CD4-positive, CD25-positive, alpha-beta regulatory T cell (primary cell): Measurements from ENCODE around the gene SORCS2. TPM values are rescaled to one million over a fixed set of nuclear protein-coding genes. Genes with fewer than 3 reads are reported as not detected.

Experiments used
- ATAC-seq, 2 donors: fragments of 150-1000 bp; cut with Tn5 transposase; one replicate each; pipeline ENCODE4 v1.10.0; 2021; ENCODE audit warnings: low read depth in 2 of 2, moderate number of reproducible peaks in 2 of 2, moderate library complexity in 1 of 2
- DNase-seq, 3 donors: peaks; one replicate each; pipeline versions ENCODE4 v3.0.0 to v3.0.0-alpha.2; 2012 to 2022; ENCODE audit warnings: mixed read lengths in 1 of 3
- H3K27ac ChIP-seq: one replicate; pipeline ENCODE4 v1.7.0; 2013; ENCODE audit warnings: mild to moderate bottlenecking, low read length; ENCODE audit not compliant: insufficient read depth, poor library complexity, severe bottlenecking
- H3K27me3 ChIP-seq: one replicate; pipeline ENCODE4 v1.7.0; 2013; ENCODE audit warnings: low read length; ENCODE audit not compliant: control insufficient read depth, insufficient read depth
- H3K36me3 ChIP-seq: one replicate; pipeline ENCODE4 v1.7.0; 2013; ENCODE audit warnings: mild to moderate bottlenecking, low read length, moderate library complexity; ENCODE audit not compliant: control insufficient read depth, insufficient read depth
- H3K4me1 ChIP-seq: 2 replicates; pipeline ENCODE4 v1.7.0; 2013; ENCODE audit warnings: mild to moderate bottlenecking, low read length; ENCODE audit not compliant: insufficient read depth, control insufficient read depth, poor library complexity, severe bottlenecking
- H3K4me3 ChIP-seq: one replicate; pipeline ENCODE4 v1.7.0; 2013; ENCODE audit warnings: low read depth, mild to moderate bottlenecking, low read length, moderate library complexity
- H3K9me3 ChIP-seq, 2 experiments: 1 replicate in 1 of 2; 2 replicates in 1 of 2; pipeline ENCODE4 v1.7.0; 2013; ENCODE audit warnings: low read length in 2 of 2, mild to moderate bottlenecking in 1 of 2, moderate library complexity in 1 of 2; ENCODE audit not compliant: control insufficient read depth in 2 of 2
- H3K27ac Mint-ChIP-seq, 3 donors: one replicate each; pipeline ENCODE4 v1.8.0; 2020 to 2022; ENCODE audit warnings: mild to moderate bottlenecking in 3 of 3, mixed read lengths in 3 of 3, moderate library complexity in 2 of 3
- H3K27me3 Mint-ChIP-seq: one replicate; pipeline ENCODE4 v1.8.0; 2022; ENCODE audit warnings: mild to moderate bottlenecking, mixed read lengths
- H3K36me3 Mint-ChIP-seq: one replicate; pipeline ENCODE4 v1.8.0; 2020; ENCODE audit warnings: mixed read lengths
- H3K4me1 Mint-ChIP-seq, 4 donors: one replicate each; pipeline ENCODE4 v1.8.0; 2020 to 2022; ENCODE audit warnings: mixed read lengths in 4 of 4, mild to moderate bottlenecking in 1 of 4
- H3K4me3 Mint-ChIP-seq, 4 donors: one replicate each; pipeline ENCODE4 v1.8.0; 2020 to 2022; ENCODE audit warnings: mild to moderate bottlenecking in 4 of 4, mixed read lengths in 4 of 4, moderate library complexity in 3 of 4
- H3K9me3 Mint-ChIP-seq, 7 donors: one replicate each; pipeline ENCODE4 v1.8.0; 2020 to 2022; ENCODE audit warnings: mixed read lengths in 7 of 7, mild to moderate bottlenecking in 3 of 7, moderate library complexity in 2 of 7
- polyA plus RNA-seq, 4 donors: library from polyadenylated mRNA; unstranded; fragments of 300-500 nt; fragmentation: Illumina TruSeq; gene quantifications; one replicate each; pipeline ENCODE4 v1.2.3, GENCODE V29; 2021
- total RNA-seq: library from RNA; stranded (reverse); gene quantifications from one replicate; pipeline ENCODE4 v1.2.3, GENCODE V29; 2022

The SORCS2 gene
- total and polyA plus RNA-seq, 5 donors from 2014 or later, result not detected

- no peaks in the 10 kb centered on the region for H3K36me3 ChIP-seq
- ATAC-seq (no peak), DNase-seq (no peak)
- H3K9me3 ChIP-seq, result no peaks in the 10 kb centered on the region
- no peaks in the 10 kb centered on the region for H3K4me1 ChIP-seq
- peaks cover 14% of the 10 kb centered on the region for H3K27me3 Mint-ChIP-seq
- H3K4me1 Mint-ChIP-seq, result no peaks in the 10 kb centered on the region
- no peak overlapping the region for H3K27ac ChIP-seq
- no peak overlapping the region for H3K4me3 ChIP-seq
- no peak overlapping the region for H3K4me3 Mint-ChIP-seq
- H3K27ac Mint-ChIP-seq, result no peak overlapping the region
- no peaks in the 10 kb centered on the region for H3K36me3 Mint-ChIP-seq
- no peaks in the 10 kb centered on the region for H3K27me3 ChIP-seq
- H3K9me3 Mint-ChIP-seq, result no peaks in the 10 kb centered on the region
Measured at GRCh38 chr4:7148337-7148736, 44.0 kb upstream of the SORCS2 start.

GRCh38 chr4:7150036-7150635 is 42.2 kb upstream of the SORCS2 start:
- no peak for DNase-seq
- Histone ChIP-seq H3K27ac (no peak overlapping the region), H3K9me3 (no peaks in the 10 kb centered on the region), H3K36me3 (no peaks in the 10 kb centered on the region), H3K4me3 (no peak overlapping the region), H3K4me1 (no peaks in the 10 kb centered on the region), H3K27me3 (no peaks in the 10 kb centered on the region)
- H3K27ac Mint-ChIP-seq, result no peak overlapping the region
- H3K4me3 Mint-ChIP-seq, result no peak overlapping the region
- no peaks in the 10 kb centered on the region for H3K36me3 Mint-ChIP-seq
- H3K4me1 Mint-ChIP-seq, result no peaks in the 10 kb centered on the region
- no peak for ATAC-seq
- peaks cover 13% of the 10 kb centered on the region for H3K27me3 Mint-ChIP-seq
- H3K9me3 Mint-ChIP-seq, result no peaks in the 10 kb centered on the region

GRCh38 chr4:7151668-7152227 is 40.6 kb upstream of the SORCS2 start:
- no peak overlapping the region for H3K27ac ChIP-seq
- H3K9me3 ChIP-seq, result no peaks in the 10 kb centered on the region
- H3K27me3 ChIP-seq, result no peaks in the 10 kb centered on the region
- no peaks in the 10 kb centered on the region for H3K36me3 ChIP-seq
- H3K4me3 ChIP-seq, result no peak overlapping the region
- Mint-ChIP-seq H3K27me3 (peaks cover 7% of the 10 kb centered on the region), H3K36me3 (no peaks in the 10 kb centered on the region), H3K4me1 (no peaks in the 10 kb centered on the region), H3K27ac (no peak overlapping the region), H3K9me3 (peaks cover 0 to 1% (median 0%) of the 10 kb centered on the region in 7 donors), H3K4me3 (no peak overlapping the region)
- H3K4me1 ChIP-seq, result no peaks in the 10 kb centered on the region
- no peak for DNase-seq
- no peak for ATAC-seq

DNA sequence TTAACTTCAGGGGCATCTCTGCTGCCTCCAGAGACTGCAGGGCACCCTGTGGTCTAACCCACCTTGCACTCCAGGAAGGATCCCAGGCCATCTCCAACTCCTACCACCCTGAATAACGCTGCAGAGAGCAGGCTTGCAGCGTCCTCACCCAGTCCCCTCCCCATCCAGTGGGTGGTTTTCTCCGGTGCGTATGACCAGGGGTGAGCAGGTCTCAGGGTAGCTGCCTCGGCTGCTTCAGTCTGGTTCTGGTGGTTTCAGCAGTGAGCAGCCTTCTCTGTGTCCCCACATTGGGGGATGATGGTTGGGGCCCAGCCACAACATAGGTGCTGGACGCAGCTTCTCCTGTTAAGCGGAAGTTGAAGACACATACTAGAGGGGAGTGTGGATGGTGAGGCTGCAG is 38.6 kb upstream of the SORCS2 start:
- Mint-ChIP-seq H3K4me3 (no peak overlapping the region), H3K4me1 (no peaks in the 10 kb centered on the region), H3K36me3 (no peaks in the 10 kb centered on the region), H3K27me3 (peaks cover 7% of the 10 kb centered on the region), H3K9me3 (peaks cover 0 to 1% (median 0%) of the 10 kb centered on the region in 7 donors), H3K27ac (no peak overlapping the region)
- no peak for ATAC-seq
- H3K27me3 ChIP-seq, result no peaks in the 10 kb centered on the region
- H3K9me3 ChIP-seq, result no peaks in the 10 kb centered on the region
- no peak overlapping the region for H3K27ac ChIP-seq
- DNase-seq, result no peak
- no peak overlapping the region for H3K4me3 ChIP-seq
- H3K36me3 ChIP-seq, result no peaks in the 10 kb centered on the region
- H3K4me1 ChIP-seq, result no peaks in the 10 kb centered on the region

GRCh38 chr4:7154351-7154981 is 37.9 kb upstream of the SORCS2 start:
- peaks cover 7% of the 10 kb centered on the region for H3K27me3 Mint-ChIP-seq
- no peaks in the 10 kb centered on the region for H3K36me3 ChIP-seq
- no peak overlapping the region for H3K4me3 ChIP-seq
- peaks cover 0 to 1% (median 0%) of the 10 kb centered on the region in 7 donors for H3K9me3 Mint-ChIP-seq
- no peak overlapping the region for H3K27ac Mint-ChIP-seq
- ATAC-seq, result no peak
- no peaks in the 10 kb centered on the region for H3K4me1 ChIP-seq
- no peaks in the 10 kb centered on the region for H3K27me3 ChIP-seq
- H3K4me1 Mint-ChIP-seq, result no peaks in the 10 kb centered on the region
- no peak overlapping the region for H3K27ac ChIP-seq
- H3K36me3 Mint-ChIP-seq, result no peaks in the 10 kb centered on the region
- no peak for DNase-seq
- no peak overlapping the region for H3K4me3 Mint-ChIP-seq
- H3K9me3 ChIP-seq, result no peaks in the 10 kb centered on the region

DNA sequence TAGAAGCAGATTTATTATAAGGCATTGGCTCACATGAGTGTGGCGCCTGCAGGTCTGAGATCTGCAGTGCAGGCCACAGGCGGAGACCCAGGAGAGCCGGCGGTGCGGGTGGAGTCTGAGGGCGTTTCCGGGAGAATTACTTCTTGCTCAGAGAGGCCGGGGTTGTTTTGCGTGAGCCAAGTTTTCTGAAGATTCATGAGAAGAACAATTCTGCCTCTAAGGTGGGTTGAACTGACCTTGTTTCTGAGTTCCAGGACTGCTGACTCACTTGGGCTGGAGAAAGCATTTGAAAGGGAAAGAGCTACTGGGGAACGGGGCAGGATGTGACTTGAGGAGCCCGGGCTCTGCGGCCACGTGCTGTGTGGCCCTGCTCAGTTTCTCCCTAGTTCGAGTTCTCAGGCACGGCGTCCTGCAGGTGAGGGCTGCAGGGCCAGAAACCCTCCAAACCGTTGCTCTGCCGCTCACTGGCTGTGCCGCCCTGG is 36.7 kb upstream of the SORCS2 start:
- Histone ChIP-seq H3K4me3 (no peak overlapping the region), H3K9me3 (no peaks in the 10 kb centered on the region), H3K4me1 (no peaks in the 10 kb centered on the region), H3K36me3 (no peaks in the 10 kb centered on the region), H3K27ac (no peak overlapping the region), H3K27me3 (no peaks in the 10 kb centered on the region)
- DNase-seq (no peak), ATAC-seq (no peak)
- Mint-ChIP-seq H3K4me3 (no peak overlapping the region), H3K27me3 (peaks cover 7% of the 10 kb centered on the region), H3K36me3 (no peaks in the 10 kb centered on the region), H3K9me3 (peaks cover 0 to 1% (median 0%) of the 10 kb centered on the region in 7 donors), H3K27ac (no peak overlapping the region), H3K4me1 (no peaks in the 10 kb centered on the region)

DNA sequence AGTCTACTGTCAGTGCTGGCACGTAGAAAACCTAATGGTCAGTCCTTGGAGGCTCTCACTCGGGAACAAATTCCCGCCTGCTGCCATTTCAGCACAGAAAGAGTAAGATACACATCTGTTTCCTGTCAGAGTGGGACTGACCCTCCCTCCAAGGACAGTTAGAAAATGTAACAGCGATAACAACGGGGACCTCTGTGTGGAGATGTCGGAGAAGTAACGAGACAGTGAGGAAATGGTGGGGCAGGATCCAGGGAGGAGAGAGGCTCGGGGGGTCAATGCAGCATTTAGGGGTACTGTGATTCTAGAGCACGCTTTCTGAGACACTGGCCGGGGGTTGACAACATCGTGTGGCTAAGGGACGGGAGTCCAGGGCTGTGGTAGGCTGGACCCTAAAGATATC is 36.0 kb upstream of the SORCS2 start:
- Histone ChIP-seq H3K4me1 (no peaks in the 10 kb centered on the region), H3K9me3 (no peaks in the 10 kb centered on the region), H3K27ac (no peak overlapping the region), H3K36me3 (no peaks in the 10 kb centered on the region), H3K27me3 (no peaks in the 10 kb centered on the region), H3K4me3 (no peak overlapping the region)
- ATAC-seq, result no peak
- H3K27me3 Mint-ChIP-seq, result peaks cover 14% of the 10 kb centered on the region
- no peak for DNase-seq
- H3K36me3 Mint-ChIP-seq, result no peaks in the 10 kb centered on the region
- no peaks in the 10 kb centered on the region for H3K4me1 Mint-ChIP-seq
- no peak overlapping the region for H3K27ac Mint-ChIP-seq
- no peak overlapping the region for H3K4me3 Mint-ChIP-seq
- H3K9me3 Mint-ChIP-seq, result peaks cover 0 to 1% (median 0%) of the 10 kb centered on the region in 7 donors
